GM12891 (cell line): Measurements from ENCODE around the gene CFAP46.
"Not testable (repeated sequence)": the region's sequence is repeated elsewhere in the genome, so short reads cannot be mapped to it uniquely, and the experiment has no call there.

Experiments used
- PAX5 ChIP-seq: IDR thresholded peaks from 2 replicates; pipeline ENCODE4 v1.6.1; 2011; ENCODE audit warnings: low read length, moderate library complexity, mild to moderate bottlenecking; ENCODE audit not compliant: insufficient read depth, severe bottlenecking
- POLR2A ChIP-seq: IDR thresholded peaks from 2 replicates; pipeline ENCODE4 v1.6.1; 2011; ENCODE audit warnings: low read depth, low read length, control low read depth
- POLR2AphosphoS5 ChIP-seq: IDR thresholded peaks from 2 replicates; pipeline ENCODE4 v1.6.1; 2011; ENCODE audit warnings: low read depth, low read length, control low read depth
- SPI1 ChIP-seq: IDR thresholded peaks from 2 replicates; pipeline ENCODE4 v1.6.1; 2011; ENCODE audit warnings: low read depth, low read length, control low read depth

DNA sequence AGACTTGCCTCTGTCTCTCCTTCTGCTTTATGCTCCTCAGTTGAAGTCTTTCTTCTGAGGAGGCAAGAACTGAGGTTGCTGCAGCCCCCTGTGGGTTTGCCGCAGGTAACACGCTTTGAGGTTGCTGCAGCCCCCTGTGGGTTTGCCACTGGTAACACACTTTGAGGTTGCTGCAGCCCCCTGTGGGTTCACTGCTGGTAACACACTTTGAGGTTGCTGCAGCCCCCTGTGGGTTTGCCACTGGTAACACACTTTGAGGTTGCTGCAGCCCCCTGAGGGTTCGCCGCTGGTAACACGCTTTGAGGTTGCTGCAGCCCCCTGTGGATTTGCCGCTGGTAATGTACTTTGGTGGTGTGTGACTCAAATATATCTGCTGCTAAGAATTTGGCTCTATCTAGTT is 48.6 kb downstream of the CFAP46 start:
- not testable (repeated sequence) for TF ChIP-seq SPI1, POLR2A, POLR2AphosphoS5, PAX5
